DMS53 treated with DMSO at 0.1 percent for 48 hours (cell line): ENCODE data around the gene ZNF423.
"Not testable (repeated sequence)": the region's sequence is repeated elsewhere in the genome, so short reads cannot be mapped to it uniquely, and the experiment has no call there.

Experiments used
- DNase-seq: peaks from one replicate; lab custom pipeline; 2025; ENCODE audit not compliant: unreplicated experiment; lab: John Stamatoyannopoulos, UW

ZNF423 gene

GRCh38 chr16:49855822-49856671 lies at the start of gene ZNF423:
TSS of gene ZNF423 (minus strand) at chr16:49856112. CDS start at chr16:49855774, 338 bp downstream.
- DNase-seq = no peak

DNA sequence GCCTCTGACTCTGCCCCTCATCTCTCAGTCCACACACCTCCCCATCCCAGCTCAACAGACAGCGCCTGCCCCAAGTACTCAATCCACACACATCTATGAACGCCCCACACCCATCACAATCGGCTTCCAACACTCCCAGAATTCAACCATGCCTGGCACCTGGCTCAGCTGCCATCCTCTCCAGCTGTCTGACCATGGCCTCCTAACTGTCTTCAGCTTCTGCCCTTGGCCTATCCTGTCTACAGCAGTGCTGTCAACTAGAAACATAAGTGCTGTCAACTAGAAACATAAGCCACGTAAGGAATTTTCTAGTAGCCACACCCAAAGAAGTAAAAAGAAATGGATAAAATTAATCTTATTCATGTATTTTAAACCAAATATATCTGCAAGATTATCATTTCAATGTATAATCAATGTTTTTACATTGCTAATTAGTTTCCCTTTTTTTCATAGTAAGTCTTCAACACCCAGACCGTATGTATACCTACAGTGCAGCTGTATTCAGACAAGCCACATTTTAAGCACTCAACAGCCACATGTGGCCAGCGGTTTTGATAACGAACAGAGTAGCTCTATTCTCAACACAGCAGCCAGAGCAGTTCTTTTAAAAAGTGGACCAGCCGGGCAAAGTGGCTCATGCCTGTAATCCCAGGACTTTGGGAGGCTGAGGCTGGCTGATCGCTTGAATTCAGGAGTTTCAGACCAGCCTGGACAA lies 48.6 kb upstream of the ZNF423 start:
- no peak for DNase-seq

DNA sequence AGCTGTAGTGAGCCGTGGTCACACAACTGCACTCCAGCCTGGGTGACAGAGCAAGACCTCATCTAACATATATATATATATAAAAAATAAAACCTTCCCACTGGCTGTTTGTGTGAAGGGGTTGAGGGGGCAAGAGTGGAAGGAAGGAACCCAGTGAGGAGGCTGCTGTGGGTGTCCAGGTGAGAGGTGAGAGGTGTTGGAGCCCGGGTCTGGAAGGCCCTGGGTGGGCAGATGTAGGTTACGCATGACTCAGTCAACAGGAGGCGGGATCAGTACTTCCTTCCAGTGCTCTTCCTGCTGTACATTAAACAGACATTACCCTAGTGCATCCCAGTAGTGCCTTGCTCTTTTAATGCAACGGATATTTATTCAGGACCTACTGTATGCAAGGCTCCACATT lies 47.0 kb upstream of the ZNF423 start:
- no peak for DNase-seq

- no peak for DNase-seq
Measured at GRCh38 chr16:49901711-49902110, 45.8 kb upstream of the ZNF423 start.

DNA sequence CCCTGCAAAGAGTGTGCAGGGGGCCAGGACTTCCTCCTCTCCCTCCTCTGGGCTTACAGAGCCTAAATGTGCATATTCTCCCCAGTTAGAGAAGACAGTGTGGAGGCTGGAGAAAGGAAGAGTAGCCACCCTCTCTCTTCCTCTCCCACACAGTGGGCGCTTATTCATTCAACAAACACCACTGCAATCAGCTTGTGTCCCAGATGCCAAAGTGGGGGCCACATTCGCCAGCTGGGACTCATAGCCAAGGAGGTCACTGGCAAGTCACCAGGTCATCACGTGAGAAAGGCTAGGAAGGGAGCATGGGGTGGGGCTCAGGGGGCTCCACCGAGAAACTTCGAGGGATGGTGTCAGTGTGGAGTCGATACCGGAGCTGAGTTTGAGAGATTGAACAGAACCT lies 45.0 kb upstream of the ZNF423 start:
- DNase-seq = no peak

DNA sequence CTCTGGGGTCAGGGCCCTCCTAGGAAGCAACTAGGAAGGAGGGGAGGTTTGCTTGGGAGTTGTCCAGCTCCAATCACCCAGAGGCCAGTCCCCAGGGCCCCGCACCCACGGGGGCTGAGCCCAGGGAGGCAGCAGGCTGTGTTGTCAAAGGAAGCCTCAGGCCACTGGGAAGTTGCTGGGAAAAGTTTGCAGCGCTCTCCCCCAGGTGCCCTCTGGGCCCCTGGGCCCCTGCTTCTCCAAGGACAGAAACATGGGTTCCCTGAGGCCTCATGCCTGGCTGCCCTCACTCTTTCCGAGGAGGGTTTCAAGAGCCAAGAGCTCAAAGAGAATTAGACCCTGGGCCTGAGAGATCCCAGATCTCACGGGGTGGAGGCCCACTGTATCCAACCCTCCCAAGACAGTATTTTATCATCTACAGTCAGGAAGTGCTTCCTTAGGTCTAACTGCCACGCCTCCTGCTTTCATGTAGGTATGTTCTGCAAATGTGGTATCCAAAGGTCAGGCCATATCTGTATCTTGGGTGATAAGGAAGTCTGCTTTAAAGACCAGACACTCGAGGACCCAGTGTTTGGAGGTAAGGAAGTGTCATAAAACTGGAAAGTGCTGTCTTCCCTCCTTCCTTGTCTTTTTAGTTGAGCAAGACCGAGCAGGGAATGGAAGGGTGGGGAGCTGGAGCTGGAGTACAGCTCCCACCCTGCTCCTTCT lies 44.2 kb upstream of the ZNF423 start:
- DNase-seq = no peak

- DNase-seq = no peak
Measured at GRCh38 chr16:49896447-49896964, 40.6 kb upstream of the ZNF423 start.

- no peak for DNase-seq
Measured at GRCh38 chr16:49890876-49891275, 35.0 kb upstream of the ZNF423 start.

DNA sequence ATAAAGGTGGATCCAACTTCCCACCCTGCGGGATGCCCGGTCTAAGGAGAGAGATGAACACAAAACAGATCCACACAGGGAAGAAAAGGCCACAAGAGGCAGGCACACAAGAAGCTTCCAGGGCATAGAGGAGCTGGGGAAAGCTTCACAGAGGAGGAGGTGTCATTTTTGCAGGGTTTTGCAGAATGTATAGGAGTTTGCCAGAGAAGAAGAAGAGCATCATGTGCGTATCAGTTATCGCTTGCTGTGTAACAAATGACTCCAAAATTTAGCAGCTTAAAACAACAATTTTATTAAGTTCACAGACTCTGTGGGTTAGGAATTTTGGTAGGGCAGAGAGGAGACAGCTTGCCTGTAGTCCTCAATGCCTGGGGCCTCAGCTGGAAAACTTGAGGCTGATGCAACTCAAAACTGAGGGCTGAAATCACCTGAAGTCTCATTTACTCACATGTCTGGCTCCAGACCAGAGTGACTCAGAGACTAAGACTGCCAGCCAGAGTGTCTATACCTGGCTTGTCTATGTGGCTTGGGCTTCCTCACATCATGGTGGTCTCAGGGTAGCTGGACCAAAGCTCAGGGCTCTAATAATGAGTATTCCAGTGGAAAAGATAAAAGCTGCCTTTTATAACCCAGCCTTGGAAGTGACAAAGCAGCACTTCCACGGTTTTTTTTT lies 33.9 kb upstream of the ZNF423 start:
- no peak for DNase-seq

GRCh38 chr16:49886554-49887094 lies 30.7 kb upstream of the ZNF423 start:
- no peak for DNase-seq

DNA sequence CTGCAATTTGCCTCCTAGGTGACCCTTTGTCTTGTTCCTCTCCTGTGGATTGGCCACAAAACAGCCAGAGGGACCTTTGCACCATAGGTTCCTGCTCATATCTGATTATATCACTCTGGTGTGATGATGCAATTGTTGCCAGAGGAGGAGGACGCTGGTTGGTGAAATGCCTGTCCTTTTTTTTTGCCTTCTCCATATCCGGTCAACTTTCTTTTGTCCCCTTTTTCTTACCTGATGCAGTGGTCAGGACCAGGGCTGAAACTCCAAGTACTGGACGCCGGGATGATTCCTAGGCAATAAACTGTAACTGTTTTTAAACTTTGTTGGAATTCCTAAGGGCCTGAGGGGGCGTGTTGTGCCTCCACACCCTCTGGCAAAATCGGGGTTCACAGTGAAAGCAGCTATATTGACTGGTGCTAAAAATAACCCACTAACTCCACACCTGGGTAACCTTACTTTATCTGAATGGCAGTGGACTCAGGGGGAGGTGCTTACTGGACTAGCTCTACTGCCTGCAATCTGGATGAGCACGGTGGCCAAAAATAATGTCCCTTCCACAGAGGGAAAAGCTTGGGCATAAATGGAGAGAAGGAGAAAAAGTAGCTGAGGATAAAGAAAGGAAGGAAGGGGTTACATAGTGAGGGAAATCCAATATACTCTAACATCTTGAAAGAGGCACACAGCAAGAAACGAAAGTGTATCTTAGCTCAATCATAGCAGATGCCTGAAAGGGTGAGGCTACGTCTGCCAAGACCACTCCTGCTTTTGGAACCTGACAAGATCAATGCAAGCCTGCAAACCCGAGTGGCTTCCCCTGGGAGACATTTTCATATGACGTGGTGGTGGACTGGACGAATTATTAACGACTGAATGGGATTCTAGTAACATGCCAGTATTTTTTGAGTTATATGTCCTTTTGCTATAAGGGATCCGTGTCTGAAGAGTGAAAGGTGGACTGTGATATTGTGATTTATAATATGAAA lies 28.4 kb upstream of the ZNF423 start:
- DNase-seq = no peak

GRCh38 chr16:49883076-49884014 lies 27.4 kb upstream of the ZNF423 start:
- DNase-seq = no peak

DNA sequence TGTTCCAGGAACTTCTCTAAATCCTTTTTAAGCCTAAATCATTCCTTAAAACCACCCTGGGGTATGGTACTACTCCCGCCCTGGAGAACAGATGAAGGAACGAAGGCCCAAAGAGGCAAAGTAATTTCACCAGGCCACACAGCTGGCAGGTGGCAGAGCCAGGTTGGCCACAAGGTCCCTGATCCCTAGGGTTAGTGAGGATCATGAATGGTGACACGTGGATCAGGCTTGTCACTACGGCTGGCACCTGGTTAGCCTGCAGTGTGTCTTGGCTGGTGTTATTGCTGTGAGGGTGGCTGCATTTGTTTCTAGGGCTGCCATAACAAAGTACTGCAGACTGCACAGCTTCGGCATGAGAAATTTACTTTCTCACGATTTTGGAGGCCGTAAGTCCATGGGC lies 26.0 kb upstream of the ZNF423 start:
- DNase-seq = no peak

DNA sequence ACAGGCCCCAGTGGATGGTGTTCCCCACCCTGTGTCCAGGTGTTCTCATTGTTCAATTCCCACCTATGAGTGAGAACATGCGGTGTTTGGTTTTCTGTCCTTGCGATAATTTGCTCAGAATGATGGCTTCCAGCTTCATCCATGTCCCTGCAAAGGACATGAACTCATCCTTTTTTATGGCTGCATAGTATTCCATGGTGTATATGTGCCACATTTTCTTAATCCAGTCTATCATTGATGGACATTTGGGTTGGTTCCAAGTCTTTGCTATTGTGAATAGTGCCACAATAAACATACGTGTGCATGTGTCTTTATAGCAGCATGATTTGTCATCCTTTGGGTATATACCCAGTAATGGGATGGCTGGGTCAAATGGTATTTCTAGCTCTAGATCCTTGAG lies 22.6 kb upstream of the ZNF423 start:
- not testable (repeated sequence) for DNase-seq

DNA sequence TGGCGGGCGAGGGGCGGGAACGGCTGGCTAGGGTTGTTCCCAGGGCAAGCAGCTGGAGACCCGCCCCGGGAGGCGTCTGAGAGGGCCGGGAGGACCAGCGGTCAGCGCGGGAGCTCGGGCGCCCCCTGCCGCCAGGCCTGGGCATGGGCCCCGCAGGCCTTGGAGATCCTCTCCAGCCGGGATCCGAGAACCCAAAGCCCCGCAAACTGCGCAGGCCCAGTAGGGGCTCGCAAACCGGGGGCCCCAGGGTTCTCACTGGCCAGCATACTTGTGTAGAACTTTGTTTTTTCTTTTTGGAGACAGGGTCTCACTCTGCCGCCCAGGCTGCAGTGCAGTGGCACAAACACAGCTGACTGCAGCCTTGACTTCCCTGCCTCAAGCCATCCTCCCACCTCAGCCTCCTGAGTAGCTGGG lies 20.8 kb upstream of the ZNF423 start:
- no peak for DNase-seq

DNA sequence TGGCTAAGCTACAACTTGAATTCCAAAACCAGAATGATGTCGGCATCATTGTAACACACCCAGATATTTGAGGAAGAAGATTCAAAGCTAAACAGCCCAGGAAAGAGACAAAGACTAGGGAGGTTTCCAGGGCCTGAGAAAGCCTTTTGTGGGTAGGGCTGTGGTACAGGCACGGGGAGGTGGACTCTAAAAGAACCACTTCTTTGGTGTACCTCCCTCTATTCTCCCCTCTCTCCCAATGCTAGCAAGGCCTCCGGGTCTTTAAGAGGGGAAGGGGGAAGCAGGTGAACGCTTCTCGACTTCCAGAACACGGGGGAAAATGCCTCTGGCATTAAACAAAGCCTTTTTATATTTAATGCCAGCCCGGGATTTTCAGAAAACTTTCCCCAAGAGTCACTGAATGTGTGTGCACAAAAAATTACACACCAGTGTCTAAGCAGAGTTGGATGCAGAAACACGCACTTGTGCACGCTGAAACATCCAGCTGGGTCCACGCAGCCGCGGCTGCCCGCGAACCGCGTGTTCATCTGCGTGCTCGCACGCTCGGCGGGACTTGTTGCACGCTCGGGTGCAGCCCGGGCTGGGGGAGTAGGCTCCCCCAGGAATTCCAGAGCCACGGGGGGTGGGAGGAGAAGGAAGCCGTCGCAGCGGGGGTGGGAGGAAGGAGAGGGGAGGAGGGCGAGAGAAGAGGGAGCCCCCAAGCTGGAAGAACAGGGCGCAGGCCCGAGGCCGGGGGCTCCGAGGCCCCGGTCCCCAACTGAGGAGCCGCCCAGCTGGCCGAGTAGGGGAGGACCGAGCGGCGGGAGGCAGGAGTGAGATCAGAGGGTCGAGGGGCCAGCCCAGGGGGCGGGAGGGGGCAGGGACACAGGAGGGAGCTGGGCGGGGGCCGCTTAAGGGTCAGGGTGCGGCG lies 20.1 kb upstream of the ZNF423 start:
- DNase-seq = no peak

DNA sequence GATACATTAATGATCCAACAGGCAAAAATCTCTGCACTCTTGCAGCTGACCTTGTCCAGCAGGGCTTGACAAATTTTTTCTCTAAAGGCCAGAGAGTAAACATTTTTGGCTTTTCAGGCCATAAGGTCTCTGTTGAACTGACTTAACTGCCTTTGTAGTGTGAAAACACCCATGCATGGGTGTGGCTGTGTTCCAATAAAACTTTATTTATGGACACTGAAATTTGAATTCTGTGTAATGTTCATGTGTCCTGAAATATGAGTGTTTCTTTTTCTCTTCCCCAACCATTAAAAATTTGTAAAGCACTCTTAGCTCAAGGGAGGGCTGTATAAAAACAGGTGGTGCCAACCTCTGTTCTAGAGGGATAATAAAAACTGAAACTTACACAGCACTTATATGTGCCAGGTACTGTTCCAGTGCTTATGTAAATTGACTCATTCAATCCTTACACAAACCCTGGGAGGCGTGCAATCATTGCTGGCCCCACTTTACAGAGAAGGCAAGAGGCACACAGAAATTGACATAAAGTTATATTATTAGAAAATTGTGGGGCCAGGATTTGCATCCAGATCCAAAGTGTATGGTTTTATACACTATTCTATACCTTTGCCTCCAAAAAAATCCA lies 18.8 kb upstream of the ZNF423 start:
- no peak for DNase-seq
